GM12878 (cell line): Measurements from ENCODE around the gene RRAD. TPM values are rescaled to one million over a fixed set of nuclear protein-coding genes. Genes with fewer than 3 reads are reported as not detected.

Experiments used
- ATAC-seq: fragments of 200-7000 bp; cut with Tn5 transposase; 3 replicates; pipeline ENCODE4 v1.9.1; 2020; ENCODE audit warnings: mild to moderate bottlenecking, moderate library complexity
- BruUV-seq: library from RNA; stranded (reverse); fragments of 400-500 nt; replicated peaks from 2 replicates; lab custom pipeline; 2021; lab: Mats Ljungman, UMichigan
- CTCF ChIA-PET: fragments of 300-600 bp; sonication (Branson Sonifier 250); formaldehyde crosslinking; extraction: SDS; loops from one replicate; lab custom pipeline; 2021; ENCODE audit warnings: inconsistent platforms; lab: Yijun Ruan, JAX
- POLR2A ChIA-PET: fragments of 350-600 bp; formaldehyde crosslinking; extraction: SDS; loops from one replicate; lab custom pipeline; 2021; ENCODE audit warnings: inconsistent platforms; lab: Charles Lee
- RAD21 ChIA-PET: fragments of 300-600 bp; sonication (Branson Sonifier 250); formaldehyde crosslinking; loops from one replicate; lab custom pipeline; 2023; ENCODE audit warnings: antibody characterized with exemption; ENCODE audit not compliant: unreplicated experiment; lab: Charles Lee
- SMC1A ChIA-PET: fragments of 300-600 bp; sonication (Branson Sonifier 250); formaldehyde crosslinking; loops from one replicate; lab custom pipeline; 2023; ENCODE audit not compliant: unreplicated experiment, uncharacterized antibody; lab: Charles Lee
- DNase-seq: peaks from one replicate; pipeline ENCODE4 v3.0.0-alpha.2; 2011; ENCODE audit warnings: low read depth, low spot score
- FAIRE-seq: peaks from 3 replicates; lab custom pipeline; 2011; peaks lifted over from hg19 to GRCh38; lab: Jason Lieb, UNC
- H2AFZ ChIP-seq: 2 replicates; pipeline ENCODE4 v1.6.0; 2011; ENCODE audit warnings: low read depth, low read length, control low read depth; ENCODE audit not compliant: control insufficient read depth
- H3K27ac ChIP-seq: 2 replicates; pipeline ENCODE4 v1.5.1; 2011; ENCODE audit warnings: control low read depth; ENCODE audit not compliant: control insufficient read depth, insufficient read depth
- H3K27me3 ChIP-seq, 2 experiments: replicated peaks in 1 of 2; 2 replicates each; pipeline versions ENCODE4 v1.6.0 to v1.6.1; 2011; ENCODE audit warnings: low read length in 1 of 2; ENCODE audit not compliant: control insufficient read depth in 2 of 2, insufficient read depth in 2 of 2
- H3K36me3 ChIP-seq, 2 experiments: 2 replicates each; pipeline ENCODE4 v1.5.1; 2011; ENCODE audit warnings: low read length in 1 of 2; ENCODE audit not compliant: control insufficient read depth in 2 of 2, insufficient read depth in 2 of 2
- H3K4me1 ChIP-seq: 2 replicates; pipeline ENCODE4 v1.6.1; 2011; ENCODE audit warnings: mild to moderate bottlenecking, low read length, moderate library complexity, mixed read lengths; ENCODE audit not compliant: control insufficient read depth, insufficient read depth
- H3K4me2 ChIP-seq: 2 replicates; pipeline ENCODE4 v1.6.0; 2011; ENCODE audit warnings: control low read depth; ENCODE audit not compliant: control insufficient read depth, insufficient read depth
- H3K4me3 ChIP-seq: fragments of 200-600 bp; sonication (generic); 2 replicates; pipeline ENCODE4 v1.5.1; 2016
- H3K79me2 ChIP-seq: 2 replicates; pipeline ENCODE4 v1.6.0; 2011; ENCODE audit warnings: low read length; ENCODE audit not compliant: control insufficient read depth, insufficient read depth
- H3K9ac ChIP-seq: 2 replicates; pipeline ENCODE4 v1.8.0; 2011; ENCODE audit warnings: low read length, control low read depth, mixed read lengths; ENCODE audit not compliant: control insufficient read depth, insufficient read depth
- H3K9me3 ChIP-seq: replicated peaks from 3 replicates; pipeline ENCODE4 v1.5.1; 2011; ENCODE audit warnings: mild to moderate bottlenecking, low read length; ENCODE audit not compliant: control insufficient read depth, insufficient read depth
- H4K20me1 ChIP-seq: 2 replicates; pipeline ENCODE4 v1.6.0; 2011; ENCODE audit not compliant: control insufficient read depth, insufficient read depth
- ATF3 ChIP-seq: IDR thresholded peaks from 2 replicates; pipeline ENCODE4 v1.6.1; 2011; ENCODE audit warnings: low read depth, mild to moderate bottlenecking, low read length, moderate library complexity, borderline replicate concordance; ENCODE audit errors: extremely low read depth
- CREB1 ChIP-seq: IDR thresholded peaks from 2 replicates; pipeline ENCODE4 v1.6.1; 2012; ENCODE audit warnings: low read depth, mild to moderate bottlenecking, inconsistent platforms
- EZH2 ChIP-seq: IDR thresholded peaks from 2 replicates; pipeline ENCODE4 v1.6.1; 2012; ENCODE audit warnings: low read depth, mild to moderate bottlenecking, control low read depth, inconsistent platforms, low read length, borderline replicate concordance; ENCODE audit not compliant: control insufficient read depth
- FOXK2 ChIP-seq: fragments of 450-650 bp; IDR thresholded peaks from 2 replicates; pipeline ENCODE4 v1.6.1; 2017; ENCODE audit warnings: mild to moderate bottlenecking, moderate library complexity
- FOXM1 ChIP-seq: IDR thresholded peaks from 2 replicates; pipeline ENCODE4 v1.6.1; 2012; ENCODE audit warnings: low read depth, mild to moderate bottlenecking, inconsistent platforms, low read length, moderate library complexity
- GABPA ChIP-seq: IDR thresholded peaks from 2 replicates; pipeline ENCODE4 v1.6.1; 2014; ENCODE audit warnings: antibody characterized with exemption, low read depth, mild to moderate bottlenecking, inconsistent platforms
- IKZF1 ChIP-seq: fragments of 450-650 bp; conservative IDR thresholded peaks from 2 replicates; pipeline ENCODE4 v1.6.1; 2017; ENCODE audit warnings: antibody characterized with exemption, mild to moderate bottlenecking
- MTA3 ChIP-seq: IDR thresholded peaks from 2 replicates; pipeline ENCODE4 v1.6.1; 2012; ENCODE audit warnings: low read length, inconsistent platforms, borderline replicate concordance
- NBN ChIP-seq: fragments of 450-650 bp; IDR thresholded peaks from 2 replicates; pipeline ENCODE4 v1.6.1; 2016
- NR2C2 ChIP-seq: IDR thresholded peaks from 2 replicates; pipeline ENCODE4 v1.6.1; 2011; ENCODE audit warnings: borderline replicate concordance, low read depth; ENCODE audit not compliant: control insufficient read depth, insufficient read length
- PML ChIP-seq: IDR thresholded peaks from 2 replicates; pipeline ENCODE4 v1.6.1; 2012; ENCODE audit warnings: low read length, inconsistent platforms
- SMAD1 ChIP-seq: fragments of 450-650 bp; IDR thresholded peaks from 2 replicates; pipeline ENCODE4 v1.6.1; 2018; ENCODE audit warnings: mild to moderate bottlenecking, low read depth; ENCODE audit not compliant: partially characterized antibody
- ZNF24 ChIP-seq: fragments of 450-650 bp; IDR thresholded peaks from 2 replicates; pipeline ENCODE4 v1.6.1; 2017; ENCODE audit warnings: antibody characterized with exemption, mild to moderate bottlenecking
- WGBS: methylation state at CpG from one replicate; pipeline ENCODE4 v1.1.6; 2016; ENCODE audit warnings: low lambda C conversion rate; ENCODE audit not compliant: insufficient replicate concordance, insufficient coverage; ENCODE audit errors: missing lambda C conversion rate; 5-methylcytosine and 5-hydroxymethylcytosine counted together
- in situ Hi-C: fragments of 300-500 bp; cut with MboI; formaldehyde crosslinking; loops from 9 replicates; pipeline ENCODE4 v1.14.3; 2018; ENCODE audit warnings: mixed read lengths
- intact Hi-C: fragments of 100-400 bp; cut with micrococcal nuclease; formaldehyde crosslinking; loops from one replicate; pipeline ENCODE4 v1.14.2; 2022; ENCODE audit not compliant: unreplicated experiment
- polyA plus RNA-seq, 11 experiments: library from polyadenylated mRNA; depleted of rRNA in 4 of 11; unstranded in 6 of 11; stranded (reverse) in 5 of 11; fragments of >200 nt; fragmentation: Nextera tagmentation in 4 of 11; fragmentation: Illumina TruSeq in 1 of 11; extraction: Ambion mirVana in 4 of 11; extraction: Trizol in 1 of 11; gene quantifications; 1 replicate in 1 of 11; 2 replicates in 10 of 11; pipeline versions ENCODE4 v1.2.1 to v1.2.3, GENCODE V29; 2011 to 2016; ENCODE audit warnings: inconsistent platforms in 2 of 11, missing spikeins in 2 of 11, low read depth in 1 of 11
- total RNA-seq, 4 experiments: library from RNA; depleted of rRNA in 3 of 4; stranded (reverse); fragments of >200 nt in 3 of 4; fragmentation: Illumina TruSeq in 1 of 4; extraction: Trizol in 1 of 4; gene quantifications; 2 replicates each; pipeline versions ENCODE4 v1.2.1 to v1.2.3, GENCODE V29; 2013 to 2021

RRAD gene
- total and polyA plus RNA-seq, 10 of the 15 experiments (the other 5 are each of a cell fraction or from before 2014, with no cell fraction given) = 0.11 to 8.5 (median 2.8) TPM

GRCh38 chr16:66919569-66920298 is 5.6 kb downstream of the RRAD start (continued):
- TF ChIP-seq IKZF1 = no peak
- TF ChIP-seq ZNF24 = no peak
- TF ChIP-seq NR2C2 = no peak
- TF ChIP-seq EZH2 = no peak
- no peak for TF ChIP-seq FOXM1
- TF ChIP-seq CREB1 = no peak

- WGBS = 18% methylated on average over 6 of the region's 7 CpGs
- no peaks in the 10 kb centered on the region for H3K36me3 ChIP-seq
Measured at GRCh38 chr16:66918803-66919568, 6.3 kb downstream of the RRAD start, which contains the start of gene CDH16. Gene CDH16, minus strand, starts transcription at chr16:66918885. Its CDS starts 820 bp downstream, at chr16:66918065.

More at GRCh38 chr16:66918803-66919568, 6.3 kb downstream of the RRAD start, which contains the start of gene CDH16:
- RAD21 ChIA-PET = interaction anchor here (0.8 to 1.1 kb wide), 2 partner anchors 9 to 24 kb away, joined by 3 to 4 read pairs; no protein-coding TSS in a partner anchor
- H3K79me2 ChIP-seq = no peaks in the 10 kb centered on the region
- H3K27me3 ChIP-seq = peaks cover 0 to 3% of the 10 kb centered on the region in 2 experiments; a peak in 2 of 4 replicates
- H3K4me2 ChIP-seq = no peak within 1 kb of the TSS
- TF ChIP-seq MTA3 (no peak), FOXK2 (no peak), SMAD1 (no peak), NBN (no peak), PML (no peak), ATF3 (no peak), GABPA (no peak)
- TF ChIP-seq, all 136 proteins: peak for 0
- no peak for ATAC-seq
- H3K27ac ChIP-seq = no peak within 1 kb of the TSS
- no peaks in the 10 kb centered on the region for H4K20me1 ChIP-seq
- SMC1A ChIA-PET = interaction anchor here (1.7 kb wide), 1 partner anchor 21 kb away, joined by 3 read pairs; no protein-coding TSS in a partner anchor
- no peaks in the 10 kb centered on the region for H3K9me3 ChIP-seq
- BruUV-seq = no TSS peak
- intact Hi-C loops (no loop called here), in situ Hi-C loops (no loop called here)
- POLR2A ChIA-PET = interaction anchor here (0.8 kb wide), 1 partner anchor 12 kb away, joined by 3 read pairs; no protein-coding TSS in a partner anchor
- H3K4me1 ChIP-seq = no peaks in the 10 kb centered on the region
- no peak within 1 kb of the TSS for H3K9ac ChIP-seq
- H2AFZ ChIP-seq = no peak within 1 kb of the TSS
- no peak for DNase-seq
- no peak within 1 kb of the TSS for H3K4me3 ChIP-seq
- CTCF ChIA-PET = interaction anchor here (0.6 to 1.6 kb wide), 4 partner anchors 12 to 35 kb away, joined by 3 to 5 read pairs (median 4); no protein-coding TSS in a partner anchor
- FAIRE-seq = no peak
